Tibial nerve (tissue), 4 donors: Measurements from ENCODE around the gene HUNK. TPM values are rescaled to one million over a fixed set of nuclear protein-coding genes. Genes with fewer than 3 reads are reported as not detected.

Experiments
- DNase-seq, 2 donors: peaks; one replicate each; pipeline ENCODE4 v3.0.0-alpha.2; 2019; ENCODE audit warnings: low spot score in 2 of 2
- H3K27ac ChIP-seq, 4 donors: fragments of 200-600 bp; sonication (generic) in 3 of 4; one replicate each; pipeline ENCODE4 v1.5.1; 2017 to 2019; ENCODE audit warnings: mild to moderate bottlenecking in 1 of 4
- H3K27me3 ChIP-seq, 2 donors: fragments of 200-600 bp; sonication (generic) in 1 of 2; one replicate each; pipeline versions ENCODE4 v1.5.1 to v1.6.0; 2017 to 2019
- H3K36me3 ChIP-seq, 3 donors: fragments of 200-600 bp; sonication (generic); one replicate each; pipeline ENCODE4 v1.5.1; 2018 to 2019
- H3K4me1 ChIP-seq, 4 donors: fragments of 200-600 bp; sonication (generic) in 3 of 4; one replicate each; pipeline ENCODE4 v1.5.1; 2017 to 2019
- H3K4me3 ChIP-seq, 4 donors: fragments of 200-600 bp; sonication (generic) in 3 of 4; one replicate each; pipeline ENCODE4 v1.5.1; 2017 to 2019; ENCODE audit warnings: mild to moderate bottlenecking in 1 of 4, moderate library complexity in 1 of 4
- H3K9me3 ChIP-seq, 4 donors: fragments of 200-600 bp; sonication (generic) in 3 of 4; one replicate each; pipeline ENCODE4 v1.5.1; 2017 to 2019
- CTCF ChIP-seq, 5 experiments: fragments of 200-600 bp in 3 of 5; fragments of 450-650 bp in 2 of 5; sonication (generic) in 3 of 5; IDR thresholded peaks; one replicate each; pipeline ENCODE4 v1.5.1; 2016 to 2019; ENCODE audit warnings: antibody characterized with exemption in 5 of 5, mild to moderate bottlenecking in 3 of 5, moderate library complexity in 2 of 5
- EP300 ChIP-seq, 2 donors: sonication (generic); formaldehyde crosslinking; IDR thresholded peaks; one replicate each; pipeline ENCODE4 v1.6.1; 2017; ENCODE audit warnings: antibody characterized with exemption in 2 of 2, mild to moderate bottlenecking in 1 of 2
- POLR2A ChIP-seq, 2 donors: fragments of 450-650 bp; IDR thresholded peaks; one replicate each; pipeline ENCODE4 v1.6.1; 2017; ENCODE audit warnings: antibody characterized with exemption in 2 of 2, mild to moderate bottlenecking in 2 of 2, moderate library complexity in 2 of 2
- WGBS, 2 donors: methylation state at CpG; one replicate each; pipeline ENCODE4 v1.1.5; 2018; 5-methylcytosine and 5-hydroxymethylcytosine counted together
- total RNA-seq, 4 donors: library from RNA; depleted of rRNA; stranded (reverse); fragments of >200 nt; gene quantifications; one replicate each; pipeline ENCODE4 v1.1.0, GENCODE V29; 2016

The HUNK gene
- total RNA-seq, 4 donors from 2014 or later = 0.20 to 0.30 (median 0.21) TPM; not detected in 1

- TF ChIP-seq CTCF (IDR thresholded peaks at IDR 0.05) (no peak), EP300 (IDR thresholded peaks at IDR 0.05) (no peak), POLR2A (IDR thresholded peaks at IDR 0.05) (no peak)
- no peak for DNase-seq
- no peaks in the 10 kb centered on the region for H3K4me1 ChIP-seq
- H3K4me3 ChIP-seq = no peak overlapping the region
- WGBS, 2 donors = 73% methylated on average over 7 of the region's 7 CpGs
- no peaks in the 10 kb centered on the region for H3K36me3 ChIP-seq
- no peaks in the 10 kb centered on the region for H3K27me3 ChIP-seq
- H3K27ac ChIP-seq = no peak overlapping the region
- peaks cover 0 to 8% (median 0%) of the 10 kb centered on the region in 4 donors for H3K9me3 ChIP-seq
Observed at GRCh38 chr21:31929548-31929947, 56.7 kb downstream of the HUNK start.

- Histone ChIP-seq H3K36me3 (no peaks in the 10 kb centered on the region), H3K9me3 (peaks cover 0 to 8% (median 0%) of the 10 kb centered on the region in 4 donors), H3K4me1 (no peaks in the 10 kb centered on the region), H3K27ac (no peak overlapping the region), H3K4me3 (no peak overlapping the region), H3K27me3 (no peaks in the 10 kb centered on the region)
- 91 to 96% methylated on average over 7 of the region's 7 CpGs for WGBS, 2 donors
- TF ChIP-seq CTCF (IDR thresholded peaks at IDR 0.05) (no peak), EP300 (IDR thresholded peaks at IDR 0.05) (no peak), POLR2A (IDR thresholded peaks at IDR 0.05) (no peak)
- DNase-seq = no peak
Observed at GRCh38 chr21:31930001-31930400, 57.2 kb downstream of the HUNK start.

- WGBS, 2 donors = 89 to 90% methylated on average over 23 of the region's 23 CpGs
- H3K4me1 ChIP-seq = no peaks in the 10 kb centered on the region
- no peak overlapping the region for H3K4me3 ChIP-seq
- H3K27me3 ChIP-seq = no peaks in the 10 kb centered on the region
- DNase-seq = no peak
- H3K36me3 ChIP-seq = no peaks in the 10 kb centered on the region
- no peak overlapping the region for H3K27ac ChIP-seq
- H3K9me3 ChIP-seq = peaks cover 0 to 3% (median 0%) of the 10 kb centered on the region in 4 donors
- no peak for TF ChIP-seq POLR2A (IDR thresholded peaks at IDR 0.05)
- TF ChIP-seq EP300 (IDR thresholded peaks at IDR 0.05) = no peak
- no peak for TF ChIP-seq CTCF (IDR thresholded peaks at IDR 0.05)
Observed at GRCh38 chr21:31931644-31932469, 59.0 kb downstream of the HUNK start.

GRCh38 chr21:31932470-31932764 lies 59.6 kb downstream of the HUNK start:
- H3K27ac ChIP-seq = no peak overlapping the region
- H3K36me3 ChIP-seq = no peaks in the 10 kb centered on the region
- no peaks in the 10 kb centered on the region for H3K9me3 ChIP-seq
- TF ChIP-seq CTCF (IDR thresholded peaks at IDR 0.05) (no peak), POLR2A (IDR thresholded peaks at IDR 0.05) (no peak), EP300 (IDR thresholded peaks at IDR 0.05) (no peak)
- no peaks in the 10 kb centered on the region for H3K4me1 ChIP-seq
- H3K4me3 ChIP-seq = no peak overlapping the region
- no peaks in the 10 kb centered on the region for H3K27me3 ChIP-seq
- 47 to 79% methylated on average over 1 of the region's 1 CpG for whole genome bisulfite sequencing, 2 donors
- DNase-seq = no peak

- Histone ChIP-seq H3K9me3 (no peaks in the 10 kb centered on the region), H3K36me3 (no peaks in the 10 kb centered on the region), H3K27ac (no peak overlapping the region), H3K4me1 (no peaks in the 10 kb centered on the region), H3K4me3 (no peak overlapping the region), H3K27me3 (no peaks in the 10 kb centered on the region)
- WGBS, 2 donors = 64 to 82% methylated on average over 2 of the region's 2 CpGs
- no peak for DNase-seq
- TF ChIP-seq POLR2A (IDR thresholded peaks at IDR 0.05) (no peak), EP300 (IDR thresholded peaks at IDR 0.05) (no peak), CTCF (IDR thresholded peaks at IDR 0.05) (no peak)
Observed at GRCh38 chr21:31937303-31937702, 64.5 kb downstream of the HUNK start.
